Measurements from ENCODE around the gene FRAS1.

GRCh38 chr4:78336093-78336943 lies 279.2 kb downstream of the FRAS1 start:
- TF ChIP-seq CTCF (IDR thresholded peaks at IDR 0.05; ENCODE audit: borderline replicate concordance, extremely low read depth, low read length, poor library complexity, severe bottlenecking) = no peak
- no peak for TF ChIP-seq EZH2 (IDR thresholded peaks at IDR 0.05; ENCODE audit: borderline replicate concordance, low read depth, low read length, severe bottlenecking)

Measured in DND-41 (cell line).